Measurements from ENCODE around the gene DGUOK. TPM values are rescaled to one million over a fixed set of nuclear protein-coding genes. Genes with fewer than 3 reads are reported as not detected.
"Not testable (repeated sequence)": the region's sequence is repeated elsewhere in the genome, so short reads cannot be mapped to it uniquely, and the experiment has no call there.

The DGUOK gene
- total and polyA plus RNA-seq, 12 donors = 40.0 to 112 (median 60.0) TPM

DNA sequence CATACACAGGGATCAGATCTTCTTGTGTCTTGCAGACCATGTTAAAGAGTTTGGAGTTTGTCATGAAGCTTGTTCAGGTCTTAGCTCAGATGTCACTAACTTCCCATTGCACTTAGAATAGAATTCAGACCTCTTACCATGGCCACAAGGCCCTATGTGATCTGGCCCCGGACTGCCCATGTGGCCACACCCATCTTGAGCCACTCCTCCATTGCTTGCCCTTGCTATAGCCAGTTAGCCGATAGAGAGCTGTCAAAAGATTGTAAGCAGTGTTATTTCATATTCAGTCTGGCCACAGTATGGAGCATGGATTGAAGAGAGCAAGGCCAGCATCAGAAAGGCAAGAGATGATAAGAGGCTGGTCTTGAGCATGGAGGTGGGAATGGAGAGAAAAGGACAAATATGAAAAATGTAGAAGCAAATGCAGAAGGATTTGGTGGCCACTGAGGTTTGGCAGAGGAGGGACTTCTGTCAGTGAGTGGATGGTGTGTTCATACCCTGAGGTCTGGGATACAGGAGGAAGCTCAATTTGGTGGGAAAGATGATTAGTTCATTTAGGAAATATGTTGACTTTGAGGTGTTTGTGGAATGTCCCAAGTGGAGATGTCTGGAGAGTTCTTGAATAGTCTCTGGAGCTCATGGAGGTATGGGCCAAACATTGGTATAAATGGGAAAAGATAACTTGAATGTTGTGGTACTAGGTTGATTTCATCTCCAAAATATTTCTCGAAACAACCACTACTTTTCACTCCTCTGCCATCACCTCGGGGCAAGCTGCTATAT is 10.6 kb downstream of the DGUOK start:
- TF ChIP-seq POLR2A (IDR thresholded peaks at IDR 0.05) = no peak
- TF ChIP-seq, protein P1, sequence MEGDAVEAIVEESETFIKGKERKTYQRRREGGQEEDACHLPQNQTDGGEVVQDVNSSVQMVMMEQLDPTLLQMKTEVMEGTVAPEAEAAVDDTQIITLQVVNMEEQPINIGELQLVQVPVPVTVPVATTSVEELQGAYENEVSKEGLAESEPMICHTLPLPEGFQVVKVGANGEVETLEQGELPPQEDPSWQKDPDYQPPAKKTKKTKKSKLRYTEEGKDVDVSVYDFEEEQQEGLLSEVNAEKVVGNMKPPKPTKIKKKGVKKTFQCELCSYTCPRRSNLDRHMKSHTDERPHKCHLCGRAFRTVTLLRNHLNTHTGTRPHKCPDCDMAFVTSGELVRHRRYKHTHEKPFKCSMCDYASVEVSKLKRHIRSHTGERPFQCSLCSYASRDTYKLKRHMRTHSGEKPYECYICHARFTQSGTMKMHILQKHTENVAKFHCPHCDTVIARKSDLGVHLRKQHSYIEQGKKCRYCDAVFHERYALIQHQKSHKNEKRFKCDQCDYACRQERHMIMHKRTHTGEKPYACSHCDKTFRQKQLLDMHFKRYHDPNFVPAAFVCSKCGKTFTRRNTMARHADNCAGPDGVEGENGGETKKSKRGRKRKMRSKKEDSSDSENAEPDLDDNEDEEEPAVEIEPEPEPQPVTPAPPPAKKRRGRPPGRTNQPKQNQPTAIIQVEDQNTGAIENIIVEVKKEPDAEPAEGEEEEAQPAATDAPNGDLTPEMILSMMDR (IDR thresholded peaks at IDR 0.05) = no peak
- Histone ChIP-seq H3K4me3 (no peak overlapping the region), H3K4me1 (replicated peaks in 1 of 2) (peaks cover 0 to 21% of the 10 kb centered on the region in 2 donors), H3K27me3 (no peaks in the 10 kb centered on the region), H3K9me3 (replicated peaks in 1 of 3) (no peaks in the 10 kb centered on the region), H3K27ac (no peak overlapping the region), H3K36me3 (replicated peaks in 1 of 2) (no peaks in the 10 kb centered on the region)
- 81 to 89% (median 83%) methylated on average over 4 of the region's 4 CpGs for WGBS, 4 donors
- intact Hi-C loops (cut with DNase I) = no loop called here
- DNase-seq = no peak

DNA sequence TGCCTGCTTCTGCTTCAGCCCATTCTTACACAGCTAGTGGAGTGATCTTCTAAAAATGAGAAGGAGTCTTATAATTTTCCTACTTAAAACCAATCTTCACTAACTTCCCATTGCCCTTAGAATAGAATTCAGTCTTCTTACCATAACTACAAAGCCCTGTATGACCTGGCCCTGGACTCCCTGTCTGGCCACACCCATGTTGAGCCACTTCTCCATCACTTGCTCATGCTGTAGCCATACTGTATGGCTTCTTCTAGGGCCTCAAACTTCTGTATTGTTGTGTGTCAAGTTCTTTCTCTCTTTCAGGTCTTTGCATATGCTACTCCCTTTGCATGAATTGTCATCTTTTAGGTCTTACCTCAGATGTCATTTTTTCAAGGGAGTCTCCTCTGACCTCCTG is 11.2 kb downstream of the DGUOK start:
- TF ChIP-seq, protein P1 (IDR thresholded peaks at IDR 0.05) = no peak
- no peak for TF ChIP-seq POLR2A (IDR thresholded peaks at IDR 0.05)
- Histone ChIP-seq H3K27ac (no peak overlapping the region), H3K4me1 (replicated peaks in 1 of 2) (peaks cover 0 to 16% of the 10 kb centered on the region in 2 donors), H3K27me3 (no peaks in the 10 kb centered on the region), H3K36me3 (replicated peaks in 1 of 2) (no peaks in the 10 kb centered on the region), H3K9me3 (replicated peaks in 1 of 3) (no peaks in the 10 kb centered on the region), H3K4me3 (no peak overlapping the region)
- no peak for DNase-seq
- intact Hi-C loops (cut with DNase I) = no loop called here

DNA sequence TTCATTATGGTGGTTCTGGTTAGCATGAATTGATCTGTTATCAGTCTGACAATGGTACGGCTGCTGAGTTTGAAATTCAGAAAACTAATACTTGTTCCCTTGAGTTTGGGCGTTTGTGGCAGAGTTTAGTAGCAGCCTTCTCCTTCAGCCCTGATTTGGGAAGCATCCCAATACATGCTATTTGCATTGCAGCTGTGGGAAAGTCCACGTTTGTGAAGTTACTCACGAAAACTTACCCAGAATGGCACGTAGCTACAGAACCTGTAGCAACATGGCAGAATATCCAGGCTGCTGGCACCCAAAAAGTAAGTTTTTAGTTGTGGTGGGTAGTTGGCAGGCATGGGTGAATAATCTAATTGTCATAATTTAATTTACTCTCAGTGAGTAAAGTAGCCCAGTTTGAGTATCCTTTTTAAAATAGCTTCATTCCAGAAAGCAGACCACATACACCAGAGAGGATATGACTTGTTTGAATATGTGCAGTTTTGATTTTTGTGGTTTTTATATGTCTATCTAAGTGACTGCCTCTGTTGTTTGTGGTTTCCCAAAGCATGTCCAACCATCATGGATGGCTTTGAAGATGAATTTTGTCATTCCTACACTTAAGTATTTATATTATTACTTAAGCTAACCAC is 12.2 kb downstream of the DGUOK start:
- H3K9me3 ChIP-seq (replicated peaks in 1 of 3) = no peaks in the 10 kb centered on the region
- H3K27me3 ChIP-seq = no peaks in the 10 kb centered on the region
- 83 to 92% (median 90%) methylated on average over 5 of the region's 5 CpGs for WGBS, 4 donors
- no peak for DNase-seq
- H3K27ac ChIP-seq = no peak overlapping the region
- TF ChIP-seq, protein P1 (IDR thresholded peaks at IDR 0.05) = no peak
- TF ChIP-seq POLR2A (IDR thresholded peaks at IDR 0.05) = no peak
- intact Hi-C loops (cut with DNase I) = no loop called here
- no peak overlapping the region for H3K4me3 ChIP-seq
- peaks cover 0 to 16% of the 10 kb centered on the region in 2 donors for H3K4me1 ChIP-seq (replicated peaks in 1 of 2)
- peaks cover 0 to 4% of the 10 kb centered on the region in 2 donors for H3K36me3 ChIP-seq (replicated peaks in 1 of 2)

DNA sequence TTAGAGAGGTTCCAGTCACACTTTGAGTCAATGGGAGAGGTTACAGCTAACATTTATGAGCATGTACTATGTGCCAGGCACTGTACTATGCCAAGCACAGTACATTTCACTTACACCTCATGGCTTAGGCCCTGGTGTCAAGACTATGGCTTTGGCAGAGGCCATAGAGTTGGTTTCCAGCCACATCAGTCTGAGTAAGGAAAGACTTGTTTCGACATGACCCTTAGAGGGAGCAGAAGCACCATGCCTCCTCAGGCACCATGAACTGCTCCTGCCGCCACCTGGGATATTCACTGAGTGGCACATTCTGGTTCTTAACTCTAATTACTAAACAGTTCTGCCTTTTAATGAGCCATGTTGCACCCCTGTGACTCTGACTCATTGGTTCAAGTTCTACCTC is 12.7 kb downstream of the DGUOK start:
- Histone ChIP-seq H3K36me3 (replicated peaks in 1 of 2) (peaks cover 0 to 6% of the 10 kb centered on the region in 2 donors), H3K4me3 (no peak overlapping the region), H3K4me1 (replicated peaks in 1 of 2) (peaks cover 0 to 16% of the 10 kb centered on the region in 2 donors), H3K9me3 (replicated peaks in 1 of 3) (no peaks in the 10 kb centered on the region), H3K27ac (no peak overlapping the region), H3K27me3 (no peaks in the 10 kb centered on the region)
- intact Hi-C loops (cut with DNase I) = no loop called here
- 86 to 100% (median 92%) methylated on average over 1 to 2 of the region's 2 CpGs for WGBS, 4 donors
- DNase-seq = peak in 2 of 7 donors; percentile 21 to 22
- TF ChIP-seq, protein P1 (IDR thresholded peaks at IDR 0.05) = no peak
- TF ChIP-seq POLR2A (IDR thresholded peaks at IDR 0.05) = no peak

DNA sequence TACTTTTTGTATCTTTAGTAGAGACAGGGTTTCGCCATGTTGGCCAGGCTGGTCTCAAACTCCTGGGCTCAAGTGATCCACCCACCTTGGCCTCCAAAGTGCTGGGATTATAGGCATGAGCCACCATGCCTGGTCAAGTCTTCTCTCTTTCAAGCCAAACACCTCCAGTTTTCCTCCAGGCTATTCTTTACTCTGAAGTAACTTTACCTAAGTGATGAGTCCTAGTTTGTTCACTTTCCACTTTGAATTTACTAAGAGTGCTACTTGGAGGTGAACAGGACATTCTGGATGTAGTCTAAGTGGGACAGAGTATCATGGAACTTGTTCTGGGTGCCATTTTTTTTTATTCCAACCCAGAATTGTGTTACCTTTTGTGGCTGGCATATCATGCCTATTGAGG is 13.4 kb downstream of the DGUOK start:
- H3K27ac ChIP-seq; H3K36me3 ChIP-seq (replicated peaks in 1 of 2); DNase-seq; H3K4me3 ChIP-seq; intact Hi-C loops (cut with DNase I); H3K27me3 ChIP-seq; H3K9me3 ChIP-seq (replicated peaks in 1 of 3): not testable (repeated sequence)
- peaks cover 0 to 16% of the 10 kb centered on the region in 2 donors for H3K4me1 ChIP-seq (replicated peaks in 1 of 2)
- 93 to 100% (median 100%) methylated on average over 1 of the region's 1 CpG for WGBS, 4 donors

All from adrenal gland (tissue), 12 donors.